Measurements from ENCODE around the gene LINC00237.
A peak's percentile ranks its signal among the peaks of the same experiment; 100 is the strongest.

The LINC00237 gene

DNA sequence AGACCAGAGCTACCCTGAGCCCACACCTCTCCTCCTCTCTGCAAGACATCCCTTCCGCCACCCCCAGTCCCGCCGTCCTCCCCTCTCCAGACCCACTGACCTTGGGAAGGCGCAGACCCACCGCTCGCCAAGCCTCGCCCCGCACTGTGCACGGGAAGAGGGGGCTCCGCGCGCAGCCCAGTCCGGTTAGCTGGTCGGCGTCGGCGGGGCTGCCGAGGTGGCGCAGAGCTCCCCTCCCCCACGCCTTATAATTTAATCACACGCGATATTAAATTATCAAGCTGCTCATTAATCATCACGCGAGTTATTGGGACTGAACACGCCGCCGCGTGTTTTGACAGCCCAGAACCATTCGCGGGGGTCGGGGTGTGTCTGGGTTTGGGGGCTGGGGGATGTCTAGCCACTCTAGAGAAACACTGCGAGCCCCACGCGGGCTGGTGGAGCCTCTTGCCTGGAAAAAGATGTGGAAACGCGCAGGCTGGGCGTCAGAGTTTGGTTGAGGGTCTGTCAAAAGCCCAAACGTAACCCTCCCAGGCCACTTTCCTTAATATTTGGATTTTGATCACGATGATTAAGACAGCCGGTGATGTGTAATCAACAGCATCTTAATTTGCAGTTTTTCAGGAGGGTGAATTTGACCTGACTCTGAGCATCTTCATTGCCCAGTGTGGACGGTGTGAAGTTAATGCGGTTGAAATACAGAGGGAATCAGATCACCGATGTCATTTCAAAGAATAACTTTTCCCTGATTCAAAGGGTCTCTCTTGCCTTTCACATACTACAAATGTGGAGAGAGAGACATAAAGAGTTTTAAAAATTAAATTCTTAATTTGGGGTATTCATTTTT lies at the start of gene LINC00237:
LINC00237 (minus strand) TSS at position 188 of the 847 bp plus-strand sequence.
- DNase-seq, result no peak

DNA sequence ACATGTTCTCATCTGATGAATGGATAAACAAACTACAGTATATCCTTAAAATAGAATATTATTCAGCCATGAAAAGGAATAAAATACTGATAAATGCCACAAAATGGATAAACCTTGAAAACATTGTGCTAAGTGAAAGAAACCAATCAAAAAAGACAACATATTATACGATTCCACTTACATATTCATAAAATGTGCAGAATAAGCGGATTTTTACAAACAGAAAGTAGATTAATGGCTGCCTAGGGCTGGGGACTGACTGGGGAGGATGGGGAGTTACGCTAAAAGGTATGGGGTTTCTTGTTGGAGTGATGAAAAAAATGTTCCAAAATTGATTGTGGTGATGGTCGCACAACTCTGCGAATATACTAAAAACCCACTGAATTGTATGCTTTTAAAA lies 49.1 kb upstream of the LINC00237 start:
- DNase-seq, result no peak

DNA sequence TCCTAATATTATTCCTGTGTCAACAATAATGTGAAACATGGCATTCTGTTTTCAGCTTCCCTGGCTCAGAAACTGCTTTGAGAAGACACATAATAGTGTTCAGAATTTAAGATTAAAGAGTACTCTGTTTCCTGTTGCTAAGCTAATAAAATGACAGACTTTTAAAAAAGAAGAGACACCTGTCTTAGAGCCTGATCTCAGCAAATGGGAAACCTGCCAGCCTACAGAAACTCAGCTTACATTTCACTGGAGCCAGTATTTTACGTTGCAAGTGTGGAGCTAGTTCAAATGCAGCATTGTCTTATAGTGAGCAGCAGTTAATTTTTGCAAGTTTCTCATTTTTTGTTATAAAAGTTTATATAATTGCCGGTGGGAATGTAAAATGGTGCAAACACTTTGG lies 48.5 kb upstream of the LINC00237 start:
- no peak for DNase-seq

DNA sequence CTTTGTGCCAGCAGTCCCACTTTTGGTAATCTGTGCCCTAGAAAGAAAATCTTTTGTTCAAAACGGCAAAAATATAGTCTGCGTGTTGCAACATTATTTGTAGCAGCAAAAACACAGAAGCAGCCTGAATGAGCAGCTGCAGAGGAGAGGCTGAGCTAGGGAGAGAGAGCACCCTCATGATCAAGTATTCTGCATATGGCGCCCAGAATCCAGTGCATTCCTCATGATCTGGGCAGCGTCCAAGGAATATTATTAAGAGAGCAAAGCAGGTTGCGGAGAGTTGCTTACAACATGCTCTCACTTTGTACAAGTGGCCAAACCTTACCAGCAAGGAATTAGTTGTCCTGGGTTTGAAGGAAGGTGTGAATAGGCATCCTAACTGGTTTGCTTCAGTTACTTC lies 45.6 kb upstream of the LINC00237 start:
- DNase-seq, result no peak

DNA sequence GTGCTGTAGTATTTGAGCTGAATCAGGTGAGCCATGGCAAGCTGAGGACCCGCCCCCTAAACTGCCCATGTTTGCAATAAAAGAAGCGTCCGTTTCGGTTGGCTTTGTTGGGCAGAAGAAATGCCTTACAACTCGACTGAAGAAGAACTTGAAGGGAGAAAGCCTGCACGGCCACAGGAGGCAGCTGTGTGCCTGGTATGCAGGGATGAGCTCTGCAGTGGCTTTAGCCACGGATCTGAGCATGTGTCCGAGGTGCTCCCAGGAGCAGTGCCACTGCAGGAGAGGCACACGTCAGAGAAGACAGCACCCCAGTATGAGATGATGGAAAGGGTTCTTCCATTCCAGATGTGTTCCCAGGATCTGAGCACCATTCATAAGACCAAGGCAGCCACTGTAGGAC lies 43.2 kb upstream of the LINC00237 start:
- no peak for DNase-seq

DNA sequence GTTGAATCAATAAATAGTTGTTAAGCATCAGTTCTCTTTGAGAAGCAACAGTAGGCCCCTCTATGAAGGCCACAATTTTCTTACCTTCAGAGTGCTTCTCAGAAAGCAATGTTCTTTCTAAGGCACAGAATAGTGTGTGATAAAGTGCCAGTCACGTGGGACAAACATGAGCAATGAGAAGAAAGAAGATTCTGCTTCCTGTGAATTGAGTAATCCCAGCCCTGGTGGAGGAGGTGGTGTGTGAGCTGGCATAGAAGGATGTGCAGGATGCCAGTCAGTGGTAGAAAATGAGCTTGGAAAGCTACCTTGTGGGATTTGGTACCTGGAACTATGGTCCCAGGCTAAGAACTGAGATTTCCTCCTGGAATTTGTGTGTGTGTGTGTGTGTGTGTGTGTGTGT lies 41.4 kb upstream of the LINC00237 start:
- no peak for DNase-seq

DNA sequence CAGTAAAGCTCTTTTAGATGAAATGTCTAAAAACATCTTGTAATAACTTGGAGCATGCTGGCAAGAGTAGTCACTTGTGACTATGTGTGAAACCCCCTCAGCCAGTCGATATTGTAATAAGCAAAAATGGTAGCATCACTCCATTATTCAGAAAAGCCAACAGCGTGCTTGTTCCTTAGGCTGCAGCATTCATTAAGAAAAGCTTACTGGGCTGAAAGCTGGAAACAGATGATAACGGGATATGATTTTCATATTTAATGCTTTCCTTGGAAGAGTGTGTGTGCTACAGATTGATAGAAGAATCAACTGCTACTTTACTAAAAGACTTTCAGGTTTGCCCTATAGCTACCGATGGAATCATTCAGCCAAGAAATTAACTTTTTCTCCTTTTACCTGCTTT lies 40.1 kb upstream of the LINC00237 start:
- DNase-seq, result no peak

DNA sequence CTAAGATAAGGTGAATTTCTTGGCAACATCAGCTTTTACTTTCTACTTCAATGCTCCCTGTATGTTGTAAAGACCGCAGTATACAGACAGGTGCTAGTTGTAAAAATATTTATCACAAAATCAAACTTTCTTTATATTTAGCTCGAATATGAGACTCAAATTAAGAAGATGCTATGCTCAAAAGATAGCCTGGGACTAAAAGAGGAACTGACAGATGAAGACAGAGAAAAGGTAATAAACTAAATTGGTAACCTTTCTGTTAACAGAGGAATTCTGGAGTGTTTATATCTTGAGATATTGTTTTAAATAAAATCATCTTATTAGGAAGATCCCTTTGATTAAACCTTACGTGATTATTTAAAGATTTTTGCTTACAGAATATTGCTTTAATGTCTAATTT lies 39.3 kb upstream of the LINC00237 start:
- DNase-seq, result no peak

DNA sequence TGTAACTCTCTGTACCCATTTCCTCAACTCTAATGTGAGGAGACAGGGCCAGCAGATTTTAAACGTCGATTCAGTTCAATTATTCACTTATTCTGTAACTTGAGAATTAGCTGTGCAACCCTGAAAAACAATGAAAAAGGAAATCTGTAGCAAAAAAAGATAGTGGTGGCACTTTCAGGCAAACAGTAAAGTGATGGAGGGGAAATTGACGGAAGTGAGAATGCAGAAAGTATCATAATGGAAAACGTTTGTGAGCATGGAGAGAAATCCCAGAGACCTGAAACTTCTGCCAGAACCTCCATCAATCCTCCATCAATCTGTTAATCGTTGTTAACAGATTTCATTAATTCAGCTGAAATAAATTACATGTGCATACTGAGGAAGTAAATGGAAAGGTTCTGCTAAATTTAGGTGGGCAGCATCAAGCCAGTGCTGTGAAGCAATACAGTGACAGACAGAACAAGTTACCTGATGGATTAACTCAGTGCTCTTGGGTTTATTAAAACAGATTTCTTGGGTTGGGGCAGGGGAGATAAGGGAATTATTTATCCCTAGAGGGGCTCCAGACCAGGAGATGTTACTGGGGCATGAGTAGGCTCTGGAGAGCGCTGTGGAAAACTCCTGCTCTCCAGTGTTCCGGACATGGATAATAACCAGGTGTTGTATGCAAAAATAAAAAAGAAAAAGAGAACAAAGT lies 37.2 kb upstream of the LINC00237 start:
- no peak for DNase-seq

DNA sequence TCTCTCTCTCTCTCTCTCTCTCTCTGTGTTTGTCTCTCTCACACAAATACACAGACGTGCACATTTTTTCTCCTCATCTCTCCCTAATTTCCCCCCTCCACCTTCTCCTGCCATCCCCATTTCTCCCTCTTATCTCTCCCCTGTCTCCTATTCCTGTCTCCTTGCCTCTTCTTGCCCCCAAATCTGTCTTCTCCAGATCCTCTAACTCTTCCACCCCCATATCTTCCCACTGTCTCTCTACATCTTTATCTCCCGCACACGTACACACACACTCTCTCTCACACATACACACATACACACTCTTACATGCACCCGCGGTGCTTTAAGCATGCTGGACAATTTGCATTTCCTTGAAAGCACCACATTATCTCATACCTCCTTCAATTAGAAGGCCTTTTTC lies 35.7 kb upstream of the LINC00237 start:
- DNase-seq, result no peak

DNA sequence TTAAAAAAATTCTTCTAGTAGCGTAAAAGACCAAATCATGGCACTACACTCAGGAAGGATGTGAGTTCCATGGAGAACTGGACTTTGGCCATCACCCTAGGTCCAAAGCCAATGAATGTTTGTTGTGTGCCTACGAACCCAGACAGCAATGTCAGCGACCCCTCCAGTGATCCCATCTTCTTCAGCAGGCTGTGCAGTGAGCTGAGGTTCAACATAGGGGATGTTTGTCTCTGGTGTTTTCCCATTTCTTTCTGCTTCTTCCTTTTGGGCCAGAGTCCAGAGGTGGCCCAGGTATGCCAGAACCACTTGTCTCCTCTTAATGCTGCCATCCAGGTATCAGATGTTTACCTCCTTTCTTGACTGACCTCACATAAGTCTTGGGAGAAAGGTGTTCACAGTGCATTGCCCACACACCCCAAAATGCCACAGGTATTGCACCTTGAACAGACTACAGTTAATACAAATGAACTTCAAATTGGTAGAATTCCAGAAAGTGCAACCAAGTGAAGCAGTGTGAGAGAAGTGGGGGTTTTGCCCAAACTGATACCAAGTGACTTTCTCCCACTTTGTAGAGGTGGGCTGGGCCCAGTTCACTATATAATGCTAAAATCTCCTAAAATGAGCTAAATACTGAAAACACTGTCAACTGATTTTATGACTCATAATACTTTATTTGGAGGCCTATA lies 33.9 kb upstream of the LINC00237 start:
- no peak for DNase-seq

DNA sequence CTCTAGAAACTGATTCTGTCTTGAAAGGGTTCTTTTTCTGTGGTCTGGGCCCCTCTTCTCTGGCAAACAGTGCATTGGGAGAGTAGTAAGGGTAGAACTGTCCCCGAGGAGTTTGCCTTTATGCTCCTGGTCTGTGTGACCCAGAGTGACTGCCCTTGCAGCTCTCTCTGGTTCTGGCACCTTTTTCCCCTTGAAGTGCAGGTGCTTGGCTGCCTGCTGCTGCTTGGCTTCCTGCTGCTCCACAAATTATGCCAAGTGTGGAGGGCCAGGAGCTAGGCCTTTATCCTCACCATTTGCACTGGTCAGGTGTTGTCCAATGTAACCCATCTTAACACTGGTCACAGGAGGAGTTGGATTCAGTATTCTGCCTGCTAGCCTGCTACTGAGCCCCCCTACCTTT lies 30.9 kb upstream of the LINC00237 start:
- DNase-seq, result no peak

DNA sequence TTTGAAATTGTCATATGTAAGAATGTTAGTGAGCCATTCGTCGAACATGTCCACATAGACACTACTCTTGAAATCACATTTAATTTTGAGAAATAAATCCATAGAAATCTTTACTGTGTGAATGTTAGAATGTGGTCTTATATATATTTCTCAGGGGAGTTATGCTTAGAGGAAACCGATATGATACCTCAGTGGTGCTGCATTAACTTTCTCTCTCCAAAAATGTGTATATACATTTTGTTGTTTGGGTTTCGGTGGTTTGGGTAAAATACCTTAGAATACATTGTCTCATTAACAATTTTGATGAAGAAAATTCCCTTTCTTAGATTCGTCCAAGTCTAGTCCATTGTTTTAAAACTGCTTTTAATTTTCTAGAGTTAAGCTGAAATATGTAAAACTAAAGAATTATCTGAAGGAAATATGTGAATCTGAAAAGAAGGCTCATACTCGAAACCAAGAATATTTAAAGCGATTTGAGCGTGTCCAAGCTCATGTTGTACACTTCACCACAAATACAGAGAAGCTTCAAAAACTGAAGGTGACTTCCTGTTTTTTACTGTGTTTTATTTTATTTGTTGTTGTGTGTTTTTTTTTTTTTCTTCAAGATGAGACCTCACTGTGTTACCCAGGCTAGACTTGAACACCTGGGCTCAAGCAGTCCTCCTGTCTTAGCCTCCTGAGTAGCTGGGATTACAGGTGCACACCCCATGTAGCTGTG lies 30.0 kb upstream of the LINC00237 start:
- no peak for DNase-seq

DNA sequence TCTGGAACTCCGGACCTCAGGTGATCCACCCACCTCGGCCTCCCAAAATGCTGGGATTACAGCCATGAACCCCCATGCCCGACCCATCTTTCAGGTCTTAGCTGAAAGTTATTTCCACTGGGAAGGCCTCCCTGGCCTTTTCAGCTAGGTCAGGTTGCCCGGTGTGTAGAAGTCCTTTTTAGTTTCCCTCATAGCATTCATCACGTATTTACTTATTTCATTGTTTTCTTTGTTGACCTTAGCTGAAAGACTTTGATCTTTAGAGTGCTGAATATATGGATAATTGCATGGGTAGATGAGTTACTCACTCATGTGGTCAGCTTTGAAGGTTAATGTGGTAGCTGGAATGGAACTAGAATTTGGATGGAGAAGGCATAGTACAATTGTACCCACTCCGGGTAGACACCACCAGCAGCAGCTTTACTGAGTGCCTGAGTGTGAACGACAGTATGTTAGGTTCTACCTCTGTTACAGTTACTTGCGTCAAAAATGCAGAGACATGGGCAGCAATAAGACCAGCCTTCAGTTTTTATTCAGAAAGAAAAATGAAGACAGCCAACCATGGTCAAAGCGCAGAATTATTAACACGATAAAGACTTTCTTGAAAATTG lies 28.8 kb upstream of the LINC00237 start:
- no peak for DNase-seq

DNA sequence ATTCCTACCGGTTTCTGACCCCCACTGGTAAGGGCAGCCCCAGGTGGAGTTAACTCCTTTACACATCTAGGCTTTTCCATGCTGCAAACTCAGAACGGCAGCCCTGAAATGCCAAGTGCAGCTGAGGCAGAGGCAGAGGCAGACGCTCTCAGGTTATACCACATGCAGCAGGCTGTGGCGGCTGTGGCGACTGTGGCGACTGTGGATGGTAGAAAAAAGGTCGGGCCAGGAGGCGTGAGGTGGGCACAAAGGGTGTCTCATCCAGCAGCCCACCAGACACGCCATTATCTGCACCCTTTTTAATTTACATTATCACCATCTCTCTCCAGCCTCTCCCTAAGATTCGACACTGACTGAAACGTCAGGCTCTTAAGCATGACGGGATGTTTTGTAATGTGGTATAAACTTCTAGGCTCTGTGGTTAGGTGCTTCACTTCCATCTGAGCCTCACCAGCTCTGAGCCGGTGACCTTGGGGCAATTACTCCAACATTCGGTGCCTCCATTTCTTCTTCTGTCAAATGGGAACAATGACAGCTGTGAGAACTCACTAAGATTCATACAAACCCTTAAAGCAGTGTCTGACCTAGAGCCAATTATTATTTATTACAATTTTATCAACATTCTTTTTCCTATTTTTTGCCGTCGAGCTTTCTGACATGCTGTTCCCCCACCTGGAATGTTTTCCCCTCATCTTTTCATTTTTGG lies 27.9 kb upstream of the LINC00237 start:
- DNase-seq, result no peak

DNA sequence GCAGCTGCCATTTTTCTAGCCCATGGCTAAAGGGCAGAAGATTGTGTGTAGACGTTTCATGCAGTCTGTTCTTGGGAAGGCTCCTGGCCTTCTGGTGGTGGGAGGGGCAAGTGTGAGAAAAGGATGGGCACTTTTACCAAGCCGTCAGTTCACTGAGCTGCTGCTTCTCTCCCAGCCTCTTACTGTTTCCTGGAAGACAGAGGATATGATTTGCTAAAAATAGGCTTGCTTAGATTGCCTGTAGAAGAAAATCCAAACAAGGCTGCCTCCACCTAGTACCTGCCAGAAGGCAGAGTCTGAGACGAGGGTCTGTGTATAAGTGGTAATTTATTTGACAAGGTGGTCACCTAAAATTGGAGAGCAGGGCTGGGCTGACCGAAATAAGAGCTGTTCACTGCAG lies 27.2 kb upstream of the LINC00237 start:
- DNase-seq, result no peak

DNA sequence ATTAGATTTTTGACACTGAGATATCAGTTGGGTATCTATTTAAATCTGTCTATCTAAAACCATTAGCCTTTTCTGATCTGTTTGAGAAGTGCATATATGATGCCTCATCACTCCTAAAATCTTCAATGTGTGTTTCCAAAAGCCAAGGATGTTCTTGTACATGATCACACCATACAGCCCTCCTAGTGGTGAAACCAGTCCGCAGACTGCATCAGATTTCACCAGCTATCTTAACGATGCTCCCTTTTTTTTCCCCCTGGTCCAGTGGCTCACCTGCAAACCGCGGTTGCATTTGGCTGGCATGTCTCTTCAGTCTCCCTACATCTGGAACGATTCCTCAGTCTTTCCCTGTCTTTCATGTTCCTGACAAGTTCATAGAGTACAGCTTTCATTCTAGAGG lies 23.7 kb upstream of the LINC00237 start:
- no peak for DNase-seq

DNA sequence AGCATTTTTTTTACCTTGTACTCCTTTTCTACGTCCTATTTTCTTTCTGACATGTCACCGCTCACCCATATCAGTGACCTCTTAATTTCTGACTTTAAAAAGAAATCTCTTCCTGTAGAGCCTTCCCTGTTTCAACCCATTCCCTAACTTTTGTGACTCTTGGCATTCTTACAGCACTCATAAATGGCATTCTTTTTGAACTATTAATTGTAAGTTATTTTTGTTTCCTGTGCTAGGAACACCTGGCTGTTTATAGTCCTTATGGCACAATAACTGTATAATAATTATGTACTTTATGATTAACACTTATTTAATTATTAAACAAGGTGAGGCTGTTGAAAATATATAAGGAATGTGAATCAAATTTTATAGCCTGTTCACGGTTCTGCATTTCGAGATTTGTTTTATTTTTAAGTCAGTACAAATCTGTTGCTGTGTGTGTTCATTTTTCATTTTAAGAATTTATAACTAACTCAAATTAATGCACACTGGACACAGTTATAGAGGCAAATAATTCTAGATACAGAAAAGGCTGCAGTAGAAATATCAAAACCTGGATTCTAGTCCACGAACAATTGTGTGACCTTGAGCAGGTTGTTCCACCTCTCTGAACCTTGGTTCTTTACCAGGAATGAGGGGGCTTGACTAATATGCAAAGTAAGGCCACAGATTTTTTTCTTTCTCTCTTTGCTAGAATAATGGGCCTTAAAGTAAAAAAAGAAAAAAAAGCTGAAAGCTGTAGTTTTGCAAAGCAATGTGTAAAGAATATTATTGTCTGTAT lies 21.2 kb upstream of the LINC00237 start:
- DNase-seq, result no peak

DNA sequence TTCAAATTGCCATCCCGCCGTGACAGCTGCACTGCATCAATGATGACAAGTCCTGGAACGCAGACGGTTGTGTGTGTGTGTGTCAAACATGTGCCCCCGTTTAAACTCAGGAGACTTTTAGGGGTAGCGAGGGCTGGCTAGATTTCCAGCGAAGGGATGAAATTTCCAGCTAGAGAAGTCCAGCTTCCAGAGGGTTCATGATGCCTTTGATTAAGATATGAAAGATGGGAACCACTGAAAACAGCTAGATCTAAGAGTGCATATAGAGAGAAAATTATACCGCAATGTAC lies 20.4 kb upstream of the LINC00237 start:
- DNase-seq, result no peak

DNA sequence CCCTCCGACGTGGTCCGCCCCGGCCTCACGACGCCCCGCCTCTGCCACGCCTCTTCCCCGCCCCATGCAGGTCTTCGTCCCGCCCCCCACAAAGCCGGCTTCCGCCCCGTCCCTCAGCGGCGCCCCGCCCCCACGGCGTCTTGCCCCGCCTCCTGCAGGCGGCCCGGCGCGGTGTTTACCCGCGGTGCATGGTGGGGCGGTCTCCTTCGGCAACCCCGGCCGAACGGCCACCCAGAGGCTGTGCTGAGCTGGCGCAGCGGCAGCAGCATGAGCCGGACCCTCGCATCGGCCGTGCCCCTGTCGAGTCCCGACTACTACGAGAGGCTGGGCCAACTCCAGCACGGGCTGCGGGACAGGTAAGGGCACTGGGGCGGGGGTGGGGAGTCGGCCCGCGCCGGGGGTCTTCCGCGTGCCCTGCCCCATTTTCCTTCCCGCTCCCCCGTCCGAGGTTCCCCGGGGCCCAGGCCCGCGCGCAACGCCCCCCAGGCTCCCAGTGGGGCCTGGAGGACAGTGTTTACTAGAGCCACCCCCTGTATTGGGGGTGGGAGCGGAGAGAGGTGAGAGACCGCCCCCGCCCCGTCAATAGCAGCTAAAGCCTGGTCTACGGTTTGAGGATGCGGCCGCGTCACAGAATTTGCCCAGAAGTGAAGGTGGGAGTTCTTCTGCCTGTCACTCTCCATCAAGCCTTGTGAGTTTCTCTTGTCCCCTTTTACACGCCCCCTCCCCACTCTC lies 19.9 kb upstream of the LINC00237 start, which contains the start of gene KIZ:
KIZ (plus strand) TSS at position 234 of the 732 bp plus-strand sequence; CDS start at position 268, 34 bp downstream.
- peak; percentile 76 for DNase-seq

Data from KG1 (cell line).